GM21526 (cell line): ENCODE measurements around the gene TMEM117.

ENCODE experiments used
- ATAC-seq: cut with Tn5 transposase; IDR thresholded peaks from one replicate; pipeline ENCODE4 v1.9.1; 2021; ENCODE audit warnings: moderate library complexity; ENCODE audit not compliant: unreplicated experiment, low FRiP score

TMEM117 gene

DNA sequence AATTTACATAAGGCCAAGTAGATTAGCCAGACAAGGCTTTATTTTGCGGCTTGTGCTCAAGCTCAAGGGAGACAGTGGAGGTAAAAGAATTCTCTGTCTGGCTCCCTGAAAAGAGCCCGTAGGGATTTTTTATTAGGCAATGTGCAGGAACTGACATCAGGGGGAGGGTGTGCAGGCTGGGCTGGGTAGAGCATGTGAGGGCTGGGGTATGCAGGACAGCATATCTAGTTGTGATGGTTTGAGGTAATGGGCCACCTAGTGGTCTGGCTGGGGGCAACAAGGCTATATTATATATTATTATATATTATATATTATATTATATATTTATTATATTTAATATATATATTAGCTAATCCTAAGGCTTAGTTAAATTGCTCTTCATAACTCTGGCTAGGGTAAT, 102.1 kb downstream of the TMEM117 start:
- ATAC-seq: no peak

DNA sequence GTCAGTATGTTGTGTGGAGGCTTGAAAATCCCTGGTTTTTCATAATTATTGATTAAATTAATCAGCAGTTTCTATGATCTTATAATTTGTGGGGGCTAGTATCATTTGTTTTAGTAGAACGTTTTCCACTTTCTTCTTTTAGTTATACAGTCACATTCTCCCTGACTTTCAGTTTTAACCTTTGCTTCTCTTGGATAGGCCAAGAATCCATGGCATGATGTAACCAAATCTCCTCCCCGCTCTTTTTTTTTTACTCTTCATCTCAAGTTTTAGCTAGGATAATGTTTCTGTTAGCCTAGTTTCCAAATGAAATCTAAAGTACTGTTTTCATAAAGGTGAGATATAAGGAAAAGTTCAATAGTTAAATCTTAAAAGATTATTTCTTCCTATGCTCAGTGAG, 106.5 kb downstream of the TMEM117 start:
- no peak for ATAC-seq

DNA sequence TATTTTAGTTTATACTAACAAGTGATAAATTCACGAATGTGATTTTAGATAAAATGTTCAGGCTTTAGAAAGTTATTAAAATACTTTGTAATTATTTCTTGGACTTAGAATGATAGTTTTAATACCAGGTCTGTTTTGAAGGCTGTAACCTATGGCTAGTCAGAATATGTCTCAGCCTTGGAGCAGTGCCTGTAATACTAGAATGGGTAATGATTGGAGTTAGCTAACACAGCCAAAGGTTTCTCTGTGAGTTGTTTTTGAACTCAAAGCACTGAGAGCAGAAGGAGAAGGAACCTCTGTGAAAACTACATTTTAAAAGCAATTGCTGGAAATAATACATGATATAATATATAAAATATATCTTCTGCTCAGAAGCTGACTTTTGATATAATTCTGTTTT, 110.1 kb downstream of the TMEM117 start:
- ATAC-seq: no peak

DNA sequence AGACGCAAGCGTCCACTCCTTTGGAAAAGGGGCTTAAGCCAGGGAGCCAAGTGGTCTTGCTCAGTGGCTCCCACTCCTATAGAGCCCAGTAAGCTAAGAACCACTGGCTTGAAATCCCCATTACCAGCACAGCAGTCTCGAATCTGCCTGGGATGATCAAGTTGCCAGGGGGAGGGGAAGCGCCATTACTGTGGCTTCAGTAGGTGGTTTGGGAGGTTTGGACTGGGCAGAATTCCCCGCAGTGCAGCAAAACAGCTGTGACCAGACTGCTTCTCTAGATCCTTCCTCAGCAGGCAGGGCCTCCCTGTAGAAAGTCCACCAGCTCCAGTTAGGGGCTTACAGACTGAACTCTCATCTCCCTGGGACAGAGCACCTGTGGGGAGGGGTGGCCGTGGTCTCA, 115.4 kb downstream of the TMEM117 start:
- ATAC-seq: no peak

DNA sequence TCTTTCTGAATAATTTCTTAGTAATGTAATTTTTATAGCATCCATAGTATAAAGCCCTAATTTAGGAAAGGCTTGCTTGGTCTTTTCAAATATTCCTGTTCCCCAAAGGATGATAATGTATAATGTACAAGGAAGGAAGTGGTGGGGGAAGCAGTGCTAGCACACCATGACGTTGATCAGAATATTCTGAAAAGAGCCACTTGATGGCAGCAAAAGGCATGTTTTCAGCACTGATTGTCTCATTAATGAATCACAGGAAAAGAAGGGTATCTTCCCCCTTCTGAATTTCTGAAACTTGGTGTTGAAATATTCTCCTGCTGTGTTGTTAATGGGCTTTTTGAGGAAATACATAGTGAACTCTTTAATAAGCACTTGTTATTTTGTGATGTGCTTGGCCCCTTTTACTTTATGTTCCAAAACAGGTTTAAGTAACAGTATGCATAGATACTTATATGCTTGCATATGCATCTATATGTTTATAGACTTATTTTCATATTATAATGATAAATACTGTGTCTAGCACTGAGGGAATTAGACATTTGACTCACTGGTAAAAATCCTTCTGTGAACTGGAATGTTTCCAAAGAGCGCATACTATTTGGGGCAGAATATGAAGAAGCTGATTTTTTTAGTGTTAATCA, 122.0 kb downstream of the TMEM117 start:
- ATAC-seq: peak; percentile 95

DNA sequence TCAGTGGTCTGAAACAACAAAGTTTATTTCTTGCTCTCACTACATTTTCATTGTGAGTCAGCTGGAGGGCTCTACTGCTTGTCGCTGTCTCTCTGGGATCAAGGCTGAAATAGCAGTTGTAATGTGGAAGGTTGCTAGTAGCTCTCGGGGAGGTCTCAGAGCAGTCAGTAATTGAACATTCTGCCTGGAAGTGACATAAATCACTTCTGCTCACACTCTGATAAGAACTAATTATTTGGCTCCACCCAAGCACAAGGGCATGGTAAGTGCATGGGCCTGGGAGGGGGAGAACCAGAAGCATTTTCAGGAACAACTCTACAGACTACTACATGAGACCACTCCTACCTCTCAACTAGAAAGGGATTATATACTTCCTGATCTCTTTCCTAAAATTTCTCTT, 128.2 kb downstream of the TMEM117 start:
- no peak for ATAC-seq

DNA sequence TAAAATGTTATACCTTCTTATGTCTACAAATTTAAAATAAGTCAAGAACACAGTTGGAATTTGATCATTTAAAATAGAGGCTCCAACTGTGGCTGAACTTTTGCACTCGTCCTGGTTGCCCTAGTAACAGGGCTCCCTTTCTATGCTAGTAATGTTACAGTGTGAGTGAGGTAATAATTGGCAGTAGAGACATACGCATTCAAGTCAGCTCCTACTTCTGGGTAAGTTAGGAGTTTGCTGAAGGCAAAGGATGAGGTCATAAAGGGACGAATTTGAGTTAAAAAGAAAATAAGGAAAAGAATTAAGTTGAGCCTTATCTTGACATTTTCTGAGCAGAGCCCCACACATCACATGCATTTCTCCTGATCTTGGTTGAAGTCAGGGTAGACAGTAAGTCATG, 129.1 kb downstream of the TMEM117 start:
- no peak for ATAC-seq

DNA sequence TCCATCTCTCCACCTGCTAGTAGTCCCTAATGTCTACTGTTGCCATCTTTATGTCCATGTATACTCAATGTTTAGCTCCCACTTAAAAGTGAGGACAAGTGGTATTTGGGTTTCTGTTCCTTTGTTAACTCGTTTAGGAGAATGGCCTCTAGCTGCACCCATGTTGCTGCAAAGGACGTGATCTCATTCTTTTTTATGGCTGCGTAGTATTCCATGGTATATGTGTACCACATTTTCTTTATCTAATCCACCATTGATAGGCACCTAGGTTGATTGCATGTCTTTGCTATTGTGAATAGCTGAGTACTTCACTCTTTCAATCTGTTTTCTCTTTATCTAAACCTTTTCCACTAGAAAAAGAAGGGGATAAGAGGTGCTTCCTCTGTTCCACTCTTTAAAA, 130.0 kb downstream of the TMEM117 start:
- no peak for ATAC-seq

DNA sequence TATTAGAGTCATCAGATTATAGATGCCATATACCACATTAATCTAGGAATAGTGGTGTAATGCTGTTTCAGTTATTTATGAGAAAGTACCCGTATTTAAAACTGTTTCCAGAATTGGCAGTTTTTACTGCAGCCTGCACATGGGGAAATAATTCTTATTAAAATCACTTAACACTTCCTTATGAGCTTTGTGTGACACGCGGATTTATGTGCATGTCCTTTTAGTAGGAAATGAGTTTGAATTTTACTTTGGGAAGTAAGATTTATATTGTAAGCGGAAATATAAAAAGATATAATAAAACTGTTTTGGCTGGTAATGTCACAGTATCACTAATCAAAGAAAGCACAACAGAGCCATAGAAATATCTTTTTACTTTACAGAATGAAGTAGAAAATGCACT, 132.9 kb downstream of the TMEM117 start:
- no peak for ATAC-seq

DNA sequence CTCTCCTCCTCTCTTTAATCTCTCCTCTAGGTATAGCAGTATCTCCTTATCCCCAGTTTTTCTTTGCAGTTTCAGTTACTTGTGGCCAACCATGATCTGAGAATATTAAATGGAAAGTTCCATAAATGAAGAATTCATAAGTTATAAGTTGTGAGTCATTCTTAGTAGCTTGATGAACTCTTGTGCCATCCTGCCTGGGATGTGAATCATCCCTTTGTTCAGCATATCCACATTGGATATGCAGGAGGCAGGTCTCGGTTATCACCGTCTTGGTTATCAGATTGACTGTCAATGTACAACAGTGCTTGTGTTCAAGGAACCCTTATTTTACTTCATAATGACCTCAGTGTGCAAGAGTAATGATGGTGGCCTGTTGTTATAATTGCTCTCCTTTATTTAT, 134.0 kb downstream of the TMEM117 start:
- no peak for ATAC-seq

DNA sequence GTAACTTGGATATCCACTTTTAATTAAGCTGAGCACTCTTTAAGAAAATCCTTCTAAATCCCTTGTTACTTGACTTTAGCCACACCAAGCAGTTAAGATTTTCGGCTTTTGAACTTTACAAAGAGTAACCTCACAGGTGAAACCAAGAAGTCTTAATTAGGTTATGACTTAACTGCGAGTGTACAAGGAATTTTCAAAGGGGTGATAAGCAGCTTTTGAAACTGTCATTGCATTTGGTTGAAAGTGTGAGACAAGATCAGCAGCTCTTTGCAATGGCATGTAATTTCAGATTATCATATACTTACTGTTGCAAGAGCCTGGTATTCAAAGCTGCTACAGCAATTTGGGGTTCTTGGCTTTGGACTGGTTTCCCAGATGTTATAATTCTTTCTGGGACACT, 137.5 kb downstream of the TMEM117 start:
- no peak for ATAC-seq

DNA sequence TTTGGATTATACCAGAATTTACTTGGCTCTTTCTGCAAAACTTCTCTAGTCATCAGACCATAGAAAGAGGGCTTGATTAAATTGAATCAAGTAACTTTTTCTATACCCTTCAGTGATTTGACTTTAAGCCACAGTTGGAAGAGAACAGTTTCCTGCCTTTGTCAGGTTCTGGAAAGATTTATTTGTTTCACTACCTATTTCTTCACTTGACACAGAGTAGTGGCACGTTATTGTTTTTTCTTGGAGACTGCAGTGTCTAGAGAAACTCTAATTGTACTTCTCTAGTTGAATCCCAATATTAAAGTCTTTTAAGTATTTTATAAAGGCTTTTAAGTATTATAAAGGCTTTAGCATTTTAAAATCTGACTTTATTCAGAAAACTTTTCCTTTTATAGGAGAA, 138.1 kb downstream of the TMEM117 start:
- no peak for ATAC-seq

DNA sequence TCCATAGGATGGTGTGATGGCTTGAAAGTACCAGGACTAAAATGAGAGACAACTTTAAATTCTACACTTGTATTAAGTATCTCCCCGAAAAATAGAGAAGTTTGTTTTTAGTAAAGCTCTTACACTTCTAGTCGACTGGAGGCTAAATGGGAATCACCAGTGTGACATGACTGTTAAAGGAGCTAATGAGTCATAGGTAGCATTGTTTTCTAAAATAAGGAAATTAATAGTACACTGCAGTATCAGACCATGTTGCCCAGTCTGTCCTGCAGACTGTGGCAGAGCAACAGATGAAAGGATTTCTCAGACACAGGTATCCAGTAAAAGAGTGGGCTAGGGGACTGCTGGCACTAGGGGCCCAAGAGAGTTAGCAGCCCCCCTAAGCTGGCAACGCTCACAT, 140.1 kb downstream of the TMEM117 start:
- no peak for ATAC-seq

DNA sequence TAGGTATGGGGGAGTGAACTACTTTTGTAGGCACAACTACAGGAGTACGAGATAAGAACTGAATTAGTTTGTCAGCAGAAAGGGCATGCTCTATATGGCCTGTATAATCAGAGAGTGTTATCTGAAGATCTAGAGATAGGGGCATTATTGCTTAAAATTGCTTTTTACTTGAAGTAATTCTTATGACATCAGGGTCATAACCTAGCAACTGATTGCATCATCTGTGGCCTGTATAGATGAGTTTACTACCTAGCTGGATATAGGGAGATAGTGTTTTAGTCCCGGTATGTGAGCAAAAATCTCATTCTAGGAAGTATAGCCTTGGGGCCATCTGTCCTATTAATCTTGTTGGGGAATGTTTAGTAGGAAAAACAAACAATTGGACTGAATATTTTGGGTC, 142.7 kb downstream of the TMEM117 start:
- no peak for ATAC-seq

DNA sequence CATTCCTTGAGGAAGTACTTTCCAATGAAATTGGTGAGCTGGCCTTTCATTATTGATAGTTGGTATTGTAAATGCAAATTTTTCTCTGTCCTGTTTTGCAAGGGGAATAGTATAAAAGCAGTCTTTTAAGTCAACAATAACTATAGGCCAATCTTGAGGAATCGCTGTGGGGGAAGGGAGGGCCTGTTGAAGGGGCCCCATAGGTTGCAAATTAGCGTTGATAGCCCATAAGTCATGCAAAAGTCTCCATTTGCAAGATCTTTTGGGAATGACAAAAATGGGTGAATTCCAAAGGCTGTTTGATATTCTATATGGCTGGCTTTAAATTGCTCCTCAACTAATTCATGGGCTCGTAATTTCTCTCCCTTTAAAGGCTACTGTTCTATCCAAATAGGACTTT, 143.6 kb downstream of the TMEM117 start:
- no peak for ATAC-seq

DNA sequence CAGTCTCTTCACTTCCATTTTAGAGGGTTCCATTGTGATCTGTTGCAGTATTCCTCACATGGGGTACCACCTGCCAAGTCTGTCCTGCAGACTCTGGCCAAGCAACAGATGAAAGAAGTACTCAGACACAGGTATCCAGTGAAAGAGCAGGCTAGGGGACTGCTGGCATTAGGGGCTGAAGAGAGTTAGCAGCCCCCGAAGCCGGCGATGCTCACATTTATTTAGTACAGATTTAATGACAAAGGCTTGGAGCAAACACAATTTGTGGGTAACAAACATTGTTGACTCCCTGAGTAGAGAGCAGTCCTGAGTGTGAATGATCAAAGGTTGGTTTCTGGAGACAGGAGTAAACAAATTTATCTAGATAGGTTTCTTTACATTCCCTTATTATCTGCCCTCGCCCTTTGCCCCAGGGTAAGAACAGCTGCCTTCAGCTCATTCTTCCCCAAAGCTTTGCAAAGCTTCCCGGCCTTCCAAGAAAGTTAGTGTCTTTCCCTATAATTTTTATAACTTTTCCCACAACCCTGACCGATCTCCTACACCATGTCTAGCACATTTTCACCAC, 144.8 kb downstream of the TMEM117 start:
- ATAC-seq: no peak

DNA sequence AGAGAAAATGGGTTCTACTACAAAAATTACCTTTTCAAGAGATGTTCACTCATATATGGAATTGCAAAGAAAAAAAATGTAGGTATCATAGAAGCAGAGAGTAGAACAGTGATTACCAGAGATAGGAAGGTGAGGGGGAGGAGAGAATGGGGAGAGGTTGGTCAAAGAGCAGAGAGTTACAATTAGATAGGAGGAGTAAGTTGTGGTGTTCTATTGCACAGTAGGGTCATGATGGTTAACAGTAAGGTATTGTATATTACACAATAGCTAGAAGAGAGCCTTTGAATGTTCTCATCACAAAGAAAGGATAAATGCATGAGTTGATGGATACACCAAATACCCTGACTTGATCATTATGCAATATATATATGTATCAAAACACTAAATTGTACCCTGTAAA, 145.8 kb downstream of the TMEM117 start:
- ATAC-seq: no peak

DNA sequence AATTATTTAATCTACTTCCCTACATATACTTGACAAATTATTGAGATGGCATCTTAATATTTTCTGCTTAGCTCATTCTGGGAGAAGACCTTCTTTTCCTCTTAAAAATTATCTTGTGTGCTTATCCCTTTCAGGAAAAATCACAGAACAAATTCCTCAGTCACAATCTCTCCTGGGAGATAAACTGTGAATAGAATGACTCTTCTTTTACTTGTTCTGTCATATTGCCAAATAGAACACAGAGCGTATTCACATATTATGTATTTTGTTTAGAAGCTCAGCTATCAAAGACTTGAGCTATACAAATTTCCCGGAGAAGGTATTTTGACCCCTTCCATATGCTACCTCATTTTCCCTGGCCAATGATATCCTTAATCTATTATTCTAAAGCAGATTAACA, 146.7 kb downstream of the TMEM117 start:
- no peak for ATAC-seq

DNA sequence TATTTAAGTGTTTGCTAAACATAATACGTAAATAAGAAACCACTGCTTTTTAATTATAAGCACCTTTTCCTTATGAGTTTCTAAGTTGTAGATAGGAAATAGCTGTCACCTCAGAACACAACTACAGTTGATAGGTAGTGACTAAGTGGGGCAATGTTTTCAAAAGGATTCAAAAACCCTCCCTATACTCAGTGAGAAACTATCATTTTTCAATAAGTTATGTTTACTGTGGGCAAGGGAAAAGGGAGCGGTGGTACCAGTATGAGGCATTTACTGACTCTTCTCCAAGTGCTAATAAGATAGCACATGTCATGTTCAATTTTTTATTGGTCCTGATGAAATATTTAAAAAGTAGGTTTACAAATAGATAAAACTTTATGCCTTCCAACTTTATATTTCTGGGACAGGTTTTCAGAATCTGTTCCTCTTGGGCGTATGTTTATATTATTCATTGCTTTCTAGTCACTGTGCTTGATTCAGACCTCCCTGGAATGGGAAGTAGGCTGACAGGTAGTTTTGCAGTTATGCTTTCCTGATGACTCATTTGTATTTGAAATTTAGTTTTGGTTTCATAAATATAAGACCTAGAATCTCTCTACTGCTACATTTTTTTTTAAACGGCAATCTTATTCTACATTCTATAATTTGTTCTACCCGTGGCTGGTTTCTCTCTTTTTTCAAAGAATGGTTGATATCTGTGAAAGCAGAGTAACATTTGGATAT, 153.1 kb downstream of the TMEM117 start:
- peak; percentile 91 for ATAC-seq

DNA sequence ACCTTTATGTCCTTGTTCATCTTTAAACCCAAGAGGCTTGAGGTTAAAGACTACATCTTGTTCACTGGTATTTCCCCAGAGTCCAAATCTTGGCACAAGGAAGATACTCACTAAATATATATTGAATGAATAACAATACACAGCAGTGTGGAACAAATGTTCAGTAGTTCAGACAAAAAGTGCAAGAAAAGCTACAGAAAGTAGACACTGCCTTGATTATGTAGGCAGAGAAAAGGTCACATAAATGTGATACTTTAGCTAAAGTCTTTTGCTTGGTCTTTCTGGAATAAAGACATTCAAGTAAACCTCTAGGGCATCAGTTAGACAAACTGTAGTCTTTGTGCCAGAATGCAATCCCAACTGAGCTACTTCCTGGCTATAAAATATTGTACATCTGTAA, 157.0 kb downstream of the TMEM117 start:
- no peak for ATAC-seq

DNA sequence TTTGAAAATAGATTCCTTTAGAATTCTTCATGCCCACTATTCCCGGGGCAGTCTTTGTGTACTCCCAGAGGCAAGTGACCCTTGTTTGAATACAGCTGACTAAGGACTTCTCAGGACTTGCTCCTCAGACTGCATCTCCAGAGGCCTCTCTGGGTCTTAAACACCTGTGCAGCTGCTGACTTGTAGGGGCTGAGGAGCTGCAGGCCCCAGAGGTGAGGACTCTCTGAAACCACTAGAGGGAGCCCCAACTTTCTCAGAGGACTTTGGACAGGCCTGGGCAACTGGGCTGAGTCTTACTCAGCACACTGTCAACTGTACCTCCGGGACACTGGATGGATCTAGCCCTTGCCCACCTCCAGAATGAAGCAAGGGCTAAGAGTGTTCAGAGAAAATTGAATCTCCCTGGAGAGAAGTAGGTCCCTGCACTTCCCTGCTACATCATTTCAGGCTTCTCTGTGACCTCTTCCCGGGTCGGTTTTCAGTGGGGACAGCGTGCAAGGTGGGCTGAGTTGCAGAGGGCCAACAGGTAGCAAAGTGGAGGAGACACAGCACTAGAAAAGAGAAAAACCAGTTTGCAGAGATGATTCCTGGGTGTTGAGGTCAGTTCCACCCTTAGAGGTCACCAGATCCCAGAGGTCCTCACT, 164.6 kb downstream of the TMEM117 start:
- ATAC-seq: peak; percentile 97

DNA sequence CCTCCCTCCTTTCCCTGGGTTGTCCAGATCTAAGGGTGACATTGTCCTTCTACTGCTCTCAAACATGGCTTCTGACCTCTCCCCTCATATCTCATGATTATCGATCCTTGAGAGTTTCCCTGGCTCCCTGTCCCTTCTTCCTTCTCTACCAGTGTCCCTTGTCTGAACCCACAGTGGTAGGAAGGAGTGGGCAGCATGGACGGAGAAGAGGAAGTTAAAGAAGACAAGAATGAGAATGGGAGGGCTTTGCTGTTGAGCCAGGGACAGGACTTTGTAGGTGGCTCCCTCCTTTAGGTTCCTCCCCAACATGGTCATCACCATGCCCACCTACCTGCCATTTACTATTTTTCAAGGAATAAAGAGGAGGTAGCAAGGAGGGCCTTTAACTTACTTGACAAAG, 166.7 kb downstream of the TMEM117 start:
- ATAC-seq: no peak
